ENCODE data around the gene TMCC3.
"Not testable (repeated sequence)": the region's sequence is repeated elsewhere in the genome, so short reads cannot be mapped to it uniquely, and the experiment has no call there.

Gene TMCC3, protein sequence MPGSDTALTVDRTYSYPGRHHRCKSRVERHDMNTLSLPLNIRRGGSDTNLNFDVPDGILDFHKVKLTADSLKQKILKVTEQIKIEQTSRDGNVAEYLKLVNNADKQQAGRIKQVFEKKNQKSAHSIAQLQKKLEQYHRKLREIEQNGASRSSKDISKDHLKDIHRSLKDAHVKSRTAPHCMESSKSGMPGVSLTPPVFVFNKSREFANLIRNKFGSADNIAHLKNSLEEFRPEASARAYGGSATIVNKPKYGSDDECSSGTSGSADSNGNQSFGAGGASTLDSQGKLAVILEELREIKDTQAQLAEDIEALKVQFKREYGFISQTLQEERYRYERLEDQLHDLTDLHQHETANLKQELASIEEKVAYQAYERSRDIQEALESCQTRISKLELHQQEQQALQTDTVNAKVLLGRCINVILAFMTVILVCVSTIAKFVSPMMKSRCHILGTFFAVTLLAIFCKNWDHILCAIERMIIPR

DNA sequence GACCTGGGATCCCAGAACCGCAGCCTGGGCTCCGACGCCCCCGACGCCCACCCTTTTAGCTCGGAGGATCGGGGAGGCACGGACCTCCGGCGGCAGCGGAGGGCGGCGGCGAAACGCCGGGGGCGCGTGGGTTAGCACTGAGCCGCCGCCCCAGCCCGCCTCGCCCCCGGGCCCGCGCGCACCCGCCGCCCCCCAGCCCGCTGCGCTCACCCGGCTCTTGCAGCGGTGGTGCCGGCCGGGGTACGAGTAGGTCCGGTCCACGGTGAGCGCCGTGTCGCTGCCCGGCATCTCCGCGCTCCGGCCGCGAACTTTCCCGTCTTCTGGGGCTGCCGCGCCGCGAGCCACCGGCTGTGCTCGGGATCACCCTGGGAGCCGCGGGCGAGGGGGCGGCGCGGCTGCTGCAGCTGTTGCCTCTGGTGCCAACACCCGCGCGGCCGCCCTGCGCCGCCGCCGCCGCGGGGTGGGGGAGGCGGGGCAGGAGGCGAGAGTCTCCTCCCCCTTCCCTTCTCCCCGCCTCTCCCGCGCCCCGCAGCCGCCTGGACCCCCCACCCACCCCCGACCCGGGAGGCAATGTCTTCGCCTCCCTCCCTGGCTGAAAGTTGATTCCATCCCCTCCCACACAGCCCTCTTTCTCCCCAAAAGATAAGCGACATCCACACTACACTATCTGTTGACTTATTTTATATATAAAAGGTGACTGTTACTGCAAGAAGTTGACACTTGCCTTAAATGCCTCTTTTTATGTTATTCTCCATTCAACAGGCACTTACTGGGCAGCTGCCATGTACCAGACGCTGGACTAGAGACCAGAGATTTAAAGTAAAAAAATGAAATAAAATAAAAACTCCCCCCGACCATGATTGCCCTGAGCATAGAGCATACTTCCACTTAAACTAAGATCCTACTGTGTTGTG, at the start of gene TMCC3:
Gene TMCC3 (minus strand): TSS at position 415 of the 914 bp plus-strand sequence. CDS start 127 bp downstream, at position 288.
- no CpG with 5 or more reads among the region's 82 CpGs for WGBS (ENCODE audit: insufficient coverage, insufficient read length)
- Histone ChIP-seq H3K4me1 (ENCODE audit: control insufficient read depth, insufficient read depth, low read length) (no peaks in the 10 kb centered on the region), H3K4me3 (ENCODE audit: low read length) (peak within 1 kb of the TSS; percentile 79; the same call in 1 of the 2 replicates), H3K36me3 (ENCODE audit: control insufficient read depth, insufficient read depth, low read length) (no peaks in the 10 kb centered on the region), H3K27ac (ENCODE audit: low read length) (no peak within 1 kb of the TSS), H3K9me3 (ENCODE audit: control insufficient read depth, insufficient read depth, low read length) (no peaks in the 10 kb centered on the region), H3K27me3 (ENCODE audit: control insufficient read depth, insufficient read depth, low read length) (peaks cover 6% of the 10 kb centered on the region; the same call in 1 of the 2 replicates)
- no peak for DNase-seq (ENCODE audit: low read depth, low spot score)

DNA sequence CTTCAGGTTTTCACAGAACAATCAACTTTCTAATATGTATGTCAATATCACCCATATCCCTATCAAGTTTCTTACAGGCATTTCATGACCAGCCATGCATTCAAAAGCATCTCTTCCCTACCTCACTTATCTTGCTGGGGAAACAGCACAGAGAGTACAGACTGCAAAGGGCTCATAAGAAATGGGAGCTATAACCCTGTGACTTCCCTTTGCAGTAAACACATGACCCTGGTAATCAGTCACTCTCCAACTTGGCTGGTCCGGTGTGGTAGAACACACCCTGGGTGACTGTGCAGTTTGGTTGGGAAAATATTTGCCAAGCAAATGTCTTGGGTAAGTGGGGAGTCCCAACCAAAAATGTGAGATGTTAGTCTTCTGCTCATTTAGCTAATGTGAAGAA, 49.4 kb upstream of the TMCC3 start:
- H3K36me3 ChIP-seq (ENCODE audit: control insufficient read depth, insufficient read depth, low read length), result no peaks in the 10 kb centered on the region
- WGBS (ENCODE audit: insufficient coverage, insufficient read length), result no CpG with 5 or more reads among the region's 1 CpG
- H3K4me1 ChIP-seq (ENCODE audit: control insufficient read depth, insufficient read depth, low read length), result no peaks in the 10 kb centered on the region
- H3K27me3 ChIP-seq (ENCODE audit: control insufficient read depth, insufficient read depth, low read length), result no peaks in the 10 kb centered on the region
- H3K9me3 ChIP-seq (ENCODE audit: control insufficient read depth, insufficient read depth, low read length), result no peaks in the 10 kb centered on the region
- no peak overlapping the region for H3K27ac ChIP-seq (ENCODE audit: low read length)
- DNase-seq (ENCODE audit: low read depth, low spot score), result no peak
- H3K4me3 ChIP-seq (ENCODE audit: low read length), result no peak overlapping the region

DNA sequence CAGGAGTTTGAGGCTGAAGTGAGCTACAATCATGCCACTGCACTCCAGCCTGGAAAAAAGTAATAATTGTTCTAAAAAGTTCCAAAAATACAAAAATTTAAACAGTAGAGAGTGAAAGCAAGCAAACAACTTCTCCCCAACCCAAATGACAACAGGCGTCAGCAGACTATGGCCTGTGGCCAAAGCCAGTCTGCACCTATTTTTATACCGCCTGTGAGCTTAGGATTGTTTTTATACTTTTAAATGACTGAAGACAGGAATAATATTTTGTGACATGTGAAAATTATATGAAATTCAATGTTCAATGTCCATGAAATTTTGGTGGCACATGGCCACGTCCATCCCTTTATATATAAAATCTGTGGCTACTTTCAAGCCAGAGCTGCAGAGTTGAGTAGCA, 48.2 kb upstream of the TMCC3 start:
- Histone ChIP-seq H3K27me3 (ENCODE audit: control insufficient read depth, insufficient read depth, low read length) (no peaks in the 10 kb centered on the region), H3K4me1 (ENCODE audit: control insufficient read depth, insufficient read depth, low read length) (no peaks in the 10 kb centered on the region), H3K27ac (ENCODE audit: low read length) (no peak overlapping the region), H3K36me3 (ENCODE audit: control insufficient read depth, insufficient read depth, low read length) (no peaks in the 10 kb centered on the region), H3K9me3 (ENCODE audit: control insufficient read depth, insufficient read depth, low read length) (no peaks in the 10 kb centered on the region), H3K4me3 (ENCODE audit: low read length) (no peak overlapping the region)
- no peak for DNase-seq (ENCODE audit: low read depth, low spot score)
- WGBS (ENCODE audit: insufficient coverage, insufficient read length), result no CpG with 5 or more reads among the region's 3 CpGs

DNA sequence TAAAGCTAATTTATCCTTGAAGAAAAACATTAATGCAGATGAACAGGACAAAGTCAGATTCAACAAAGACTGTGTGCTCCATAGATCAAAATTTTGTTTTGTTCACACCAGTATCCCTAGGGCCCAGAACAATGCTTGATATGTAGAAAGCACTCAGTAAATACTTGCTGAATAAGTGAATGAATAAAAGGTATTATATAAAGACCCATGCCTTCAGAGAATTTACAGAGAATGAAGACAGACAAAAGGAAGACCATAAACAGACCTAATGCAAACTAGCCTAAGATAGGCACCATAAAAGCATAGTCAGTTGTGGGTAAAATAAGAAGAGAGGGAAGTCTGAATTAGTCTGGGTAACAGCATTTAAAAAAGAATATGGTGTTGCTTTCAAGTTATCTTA, 47.3 kb upstream of the TMCC3 start:
- Histone ChIP-seq H3K4me3 (ENCODE audit: low read length) (no peak overlapping the region), H3K9me3 (ENCODE audit: control insufficient read depth, insufficient read depth, low read length) (no peaks in the 10 kb centered on the region), H3K27ac (ENCODE audit: low read length) (no peak overlapping the region), H3K36me3 (ENCODE audit: control insufficient read depth, insufficient read depth, low read length) (no peaks in the 10 kb centered on the region), H3K4me1 (ENCODE audit: control insufficient read depth, insufficient read depth, low read length) (no peaks in the 10 kb centered on the region), H3K27me3 (ENCODE audit: control insufficient read depth, insufficient read depth, low read length) (no peaks in the 10 kb centered on the region)
- DNase-seq (ENCODE audit: low read depth, low spot score), result no peak

DNA sequence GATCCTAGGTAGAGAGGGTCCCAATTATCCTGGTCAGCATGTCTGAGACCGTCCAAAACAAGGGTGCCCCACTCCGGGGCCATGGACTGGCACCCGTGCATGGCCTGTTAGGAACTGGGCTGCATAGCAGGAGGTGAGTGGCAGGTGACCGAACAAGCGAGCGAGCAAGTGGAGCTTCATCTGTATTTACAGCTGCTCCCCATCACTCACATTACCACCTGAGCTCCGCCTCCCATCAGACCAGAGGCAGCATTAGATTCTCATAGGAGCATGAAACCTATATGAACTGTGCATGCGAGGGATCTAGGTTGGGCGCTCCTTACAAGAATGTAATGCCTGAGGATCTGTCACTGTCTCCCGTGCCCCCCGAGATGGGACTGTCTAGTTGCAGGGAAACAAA, 44.4 kb upstream of the TMCC3 start:
- Histone ChIP-seq H3K27ac (ENCODE audit: low read length) (no peak overlapping the region), H3K9me3 (ENCODE audit: control insufficient read depth, insufficient read depth, low read length) (no peaks in the 10 kb centered on the region), H3K4me3 (ENCODE audit: low read length) (no peak overlapping the region), H3K36me3 (ENCODE audit: control insufficient read depth, insufficient read depth, low read length) (no peaks in the 10 kb centered on the region), H3K27me3 (ENCODE audit: control insufficient read depth, insufficient read depth, low read length) (no peaks in the 10 kb centered on the region), H3K4me1 (ENCODE audit: control insufficient read depth, insufficient read depth, low read length) (no peaks in the 10 kb centered on the region)
- no peak for DNase-seq (ENCODE audit: low read depth, low spot score)
- no CpG with 5 or more reads among the region's 11 CpGs for WGBS (ENCODE audit: insufficient coverage, insufficient read length)

DNA sequence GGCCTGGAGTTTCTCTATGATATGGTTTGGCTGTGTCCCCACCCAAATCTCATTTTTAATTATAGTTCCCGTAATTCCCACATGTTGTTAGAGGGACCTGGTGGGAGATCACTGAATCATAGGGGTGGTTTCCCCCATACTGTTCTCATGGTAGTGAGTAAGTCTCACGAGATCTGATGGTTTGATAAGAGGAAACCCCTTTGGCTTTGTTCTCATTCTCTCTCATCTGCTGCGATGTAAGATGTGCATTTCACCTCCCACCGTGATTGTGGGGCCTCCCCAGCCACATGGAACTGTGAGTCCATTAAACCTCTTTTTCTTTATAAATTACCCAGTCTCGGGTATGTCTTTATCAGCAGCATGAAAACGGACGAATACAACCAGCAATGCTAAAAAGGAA, 42.5 kb upstream of the TMCC3 start:
- H3K4me1 ChIP-seq (ENCODE audit: control insufficient read depth, insufficient read depth, low read length); DNase-seq (ENCODE audit: low read depth, low spot score); H3K9me3 ChIP-seq (ENCODE audit: control insufficient read depth, insufficient read depth, low read length); H3K36me3 ChIP-seq (ENCODE audit: control insufficient read depth, insufficient read depth, low read length); H3K4me3 ChIP-seq (ENCODE audit: low read length); H3K27ac ChIP-seq (ENCODE audit: low read length); H3K27me3 ChIP-seq (ENCODE audit: control insufficient read depth, insufficient read depth, low read length): not testable (repeated sequence)
- no CpG with 5 or more reads among the region's 7 CpGs for WGBS (ENCODE audit: insufficient coverage, insufficient read length)

DNA sequence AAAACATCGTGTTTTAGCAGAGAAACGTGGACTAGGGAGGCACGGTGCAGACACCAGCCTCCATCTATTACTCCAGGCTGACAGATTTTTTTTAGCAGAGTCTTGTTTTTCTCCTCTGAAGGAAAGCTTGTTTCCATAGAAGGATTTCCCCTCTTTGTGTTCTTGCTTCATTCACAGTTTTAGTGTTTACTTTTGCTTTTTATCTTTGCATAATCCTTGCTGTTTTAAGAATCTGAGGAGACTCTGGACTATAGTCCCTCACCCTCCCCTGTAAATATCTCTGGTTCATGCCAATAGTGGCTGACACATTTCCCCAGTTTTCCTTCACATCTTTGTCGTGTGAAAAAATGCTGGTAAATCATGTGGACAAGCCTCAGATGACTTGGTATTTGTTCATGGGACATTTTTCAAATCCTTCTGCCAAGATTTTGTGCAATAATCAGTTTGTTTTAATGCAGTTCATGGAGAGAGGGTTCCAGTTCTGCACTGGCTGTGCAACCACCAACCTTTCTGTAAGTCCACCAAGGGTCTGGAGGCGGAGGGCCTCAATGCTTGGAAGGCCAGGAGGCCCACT, 39.9 kb upstream of the TMCC3 start:
- no peaks in the 10 kb centered on the region for H3K4me1 ChIP-seq (ENCODE audit: control insufficient read depth, insufficient read depth, low read length)
- H3K4me3 ChIP-seq (ENCODE audit: low read length), result no peak overlapping the region
- H3K27ac ChIP-seq (ENCODE audit: low read length), result no peak overlapping the region
- no peaks in the 10 kb centered on the region for H3K9me3 ChIP-seq (ENCODE audit: control insufficient read depth, insufficient read depth, low read length)
- no peaks in the 10 kb centered on the region for H3K27me3 ChIP-seq (ENCODE audit: control insufficient read depth, insufficient read depth, low read length)
- no peaks in the 10 kb centered on the region for H3K36me3 ChIP-seq (ENCODE audit: control insufficient read depth, insufficient read depth, low read length)
- WGBS (ENCODE audit: insufficient coverage, insufficient read length), result no CpG with 5 or more reads among the region's 5 CpGs
- no peak for DNase-seq (ENCODE audit: low read depth, low spot score)

DNA sequence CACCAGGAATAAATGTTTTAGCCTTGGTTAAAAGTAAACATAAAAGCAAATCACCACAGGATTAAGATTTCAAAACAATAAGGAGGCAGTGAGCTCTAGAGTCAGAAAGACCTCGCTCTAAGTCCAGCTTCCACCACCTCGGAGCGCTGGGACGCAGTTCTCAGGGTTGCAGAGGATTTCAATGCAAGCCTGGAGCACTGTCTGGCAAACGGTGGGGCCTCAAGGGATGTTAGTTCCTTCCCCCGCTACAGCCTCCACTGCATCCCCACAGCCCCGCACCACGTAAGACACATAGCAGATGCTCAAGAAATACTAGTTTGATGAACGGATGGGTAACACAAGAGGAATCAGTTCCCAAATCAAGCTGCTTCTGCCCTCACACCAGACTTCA, 39.3 kb upstream of the TMCC3 start:
- Histone ChIP-seq H3K9me3 (ENCODE audit: control insufficient read depth, insufficient read depth, low read length) (no peaks in the 10 kb centered on the region), H3K4me3 (ENCODE audit: low read length) (no peak overlapping the region), H3K27me3 (ENCODE audit: control insufficient read depth, insufficient read depth, low read length) (no peaks in the 10 kb centered on the region), H3K27ac (ENCODE audit: low read length) (no peak overlapping the region), H3K4me1 (ENCODE audit: control insufficient read depth, insufficient read depth, low read length) (no peaks in the 10 kb centered on the region), H3K36me3 (ENCODE audit: control insufficient read depth, insufficient read depth, low read length) (no peaks in the 10 kb centered on the region)
- DNase-seq (ENCODE audit: low read depth, low spot score), result no peak
- WGBS (ENCODE audit: insufficient coverage, insufficient read length), result no CpG with 5 or more reads among the region's 9 CpGs

DNA sequence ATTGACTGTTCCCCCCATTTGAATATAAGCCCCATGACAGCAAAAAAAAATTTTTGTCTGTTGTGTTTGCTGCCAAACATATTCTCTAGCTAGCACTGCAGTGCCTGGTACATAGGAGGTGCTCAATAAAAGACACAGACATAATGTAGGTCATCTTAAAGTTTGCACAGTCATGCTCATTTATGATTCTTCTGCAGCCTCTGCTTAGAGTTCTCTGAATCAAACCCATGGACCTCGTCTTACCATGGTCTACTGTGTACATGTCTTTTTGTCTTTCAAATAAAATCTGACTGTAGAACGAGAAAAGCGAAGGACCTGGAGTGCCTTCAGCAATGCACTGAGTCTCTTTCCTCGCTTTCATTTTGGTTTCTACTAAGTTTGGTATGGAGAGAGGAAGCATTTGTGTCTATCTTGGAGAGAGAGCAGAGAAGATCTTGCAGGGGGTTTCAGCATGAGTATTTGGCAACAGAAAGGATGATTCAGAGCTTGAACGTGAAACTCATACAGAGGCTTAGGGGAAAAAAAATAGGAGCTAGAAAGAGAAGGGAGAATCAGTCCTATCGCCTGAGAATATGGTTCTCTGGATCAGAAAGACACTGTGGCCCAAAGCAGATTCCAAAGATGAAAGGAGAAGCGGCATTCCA, 38.8 kb upstream of the TMCC3 start:
- no peak for DNase-seq (ENCODE audit: low read depth, low spot score)
- H3K4me1 ChIP-seq (ENCODE audit: control insufficient read depth, insufficient read depth, low read length), result no peaks in the 10 kb centered on the region
- H3K9me3 ChIP-seq (ENCODE audit: control insufficient read depth, insufficient read depth, low read length), result no peaks in the 10 kb centered on the region
- H3K27ac ChIP-seq (ENCODE audit: low read length), result no peak overlapping the region
- WGBS (ENCODE audit: insufficient coverage, insufficient read length), result no CpG with 5 or more reads among the region's 7 CpGs
- no peak overlapping the region for H3K4me3 ChIP-seq (ENCODE audit: low read length)
- H3K27me3 ChIP-seq (ENCODE audit: control insufficient read depth, insufficient read depth, low read length), result no peaks in the 10 kb centered on the region
- H3K36me3 ChIP-seq (ENCODE audit: control insufficient read depth, insufficient read depth, low read length), result no peaks in the 10 kb centered on the region

DNA sequence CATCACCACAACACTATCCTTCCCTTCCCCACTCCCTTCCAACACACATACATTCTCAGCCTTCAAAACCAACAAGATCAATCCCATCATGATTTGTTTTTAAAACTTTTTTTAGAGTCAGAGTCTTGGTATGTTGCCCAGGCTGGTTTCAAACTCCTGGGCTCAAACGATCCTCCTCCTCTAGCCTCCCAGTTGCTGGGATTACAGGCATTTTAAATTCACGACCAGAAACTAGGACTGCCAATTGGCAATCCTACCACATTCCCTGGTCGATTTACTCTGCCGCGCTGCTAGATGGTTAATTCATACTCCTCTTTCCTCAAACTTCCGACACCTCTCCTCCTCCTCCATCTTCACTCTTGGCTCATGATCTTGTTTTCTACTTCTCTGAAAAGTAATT, 37.5 kb upstream of the TMCC3 start:
- Histone ChIP-seq H3K4me3 (ENCODE audit: low read length) (no peak overlapping the region), H3K36me3 (ENCODE audit: control insufficient read depth, insufficient read depth, low read length) (no peaks in the 10 kb centered on the region), H3K27me3 (ENCODE audit: control insufficient read depth, insufficient read depth, low read length) (no peaks in the 10 kb centered on the region), H3K27ac (ENCODE audit: low read length) (no peak overlapping the region), H3K4me1 (ENCODE audit: control insufficient read depth, insufficient read depth, low read length) (no peaks in the 10 kb centered on the region), H3K9me3 (ENCODE audit: control insufficient read depth, insufficient read depth, low read length) (no peaks in the 10 kb centered on the region)
- no peak for DNase-seq (ENCODE audit: low read depth, low spot score)
- no CpG with 5 or more reads among the region's 6 CpGs for WGBS (ENCODE audit: insufficient coverage, insufficient read length)
